Measurements from ENCODE around the gene EVA1B. TPM values are rescaled to one million over a fixed set of nuclear protein-coding genes. Genes with fewer than 3 reads are reported as not detected.

EVA1B gene
- total RNA-seq, 6 experiments from 2014 or later: 3.2 to 20.6 (median 5.1) TPM

DNA sequence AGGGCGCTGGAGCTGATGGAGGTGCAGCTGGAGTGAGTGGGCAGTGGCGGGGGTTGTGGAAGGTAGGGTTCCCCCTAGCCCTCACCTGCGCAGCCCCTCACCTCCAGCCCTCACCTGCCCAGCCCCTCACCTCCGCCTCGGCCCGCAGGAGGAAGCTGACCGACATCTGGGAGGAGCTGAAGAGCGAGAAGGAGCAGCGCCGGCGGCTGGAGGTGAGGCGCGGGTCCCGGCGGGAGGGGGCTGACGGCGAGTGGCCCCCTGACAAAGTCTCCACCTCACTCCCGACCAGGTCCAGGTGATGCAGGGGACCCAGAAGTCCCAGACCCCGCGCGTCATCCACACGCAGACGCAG is 2.7 kb downstream of the EVA1B start:
- intact Hi-C loops (cut with DNase I): no loop called here
- Histone ChIP-seq H3K27me3 (no peaks in the 10 kb centered on the region), H3K4me1 (peaks cover 0 to 10% (median 4%) of the 10 kb centered on the region in 4 donors), H3K9me3 (no peaks in the 10 kb centered on the region), H3K27ac (no peak overlapping the region), H3K4me3 (peak overlapping the region in 2 of 3 donors; percentile 2 to 64), H3K36me3 (no peaks in the 10 kb centered on the region)
- DNase-seq: no peak
- TF ChIP-seq POLR2A (IDR thresholded peaks at IDR 0.05): no peak
- TF ChIP-seq, protein P1, sequence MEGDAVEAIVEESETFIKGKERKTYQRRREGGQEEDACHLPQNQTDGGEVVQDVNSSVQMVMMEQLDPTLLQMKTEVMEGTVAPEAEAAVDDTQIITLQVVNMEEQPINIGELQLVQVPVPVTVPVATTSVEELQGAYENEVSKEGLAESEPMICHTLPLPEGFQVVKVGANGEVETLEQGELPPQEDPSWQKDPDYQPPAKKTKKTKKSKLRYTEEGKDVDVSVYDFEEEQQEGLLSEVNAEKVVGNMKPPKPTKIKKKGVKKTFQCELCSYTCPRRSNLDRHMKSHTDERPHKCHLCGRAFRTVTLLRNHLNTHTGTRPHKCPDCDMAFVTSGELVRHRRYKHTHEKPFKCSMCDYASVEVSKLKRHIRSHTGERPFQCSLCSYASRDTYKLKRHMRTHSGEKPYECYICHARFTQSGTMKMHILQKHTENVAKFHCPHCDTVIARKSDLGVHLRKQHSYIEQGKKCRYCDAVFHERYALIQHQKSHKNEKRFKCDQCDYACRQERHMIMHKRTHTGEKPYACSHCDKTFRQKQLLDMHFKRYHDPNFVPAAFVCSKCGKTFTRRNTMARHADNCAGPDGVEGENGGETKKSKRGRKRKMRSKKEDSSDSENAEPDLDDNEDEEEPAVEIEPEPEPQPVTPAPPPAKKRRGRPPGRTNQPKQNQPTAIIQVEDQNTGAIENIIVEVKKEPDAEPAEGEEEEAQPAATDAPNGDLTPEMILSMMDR (IDR thresholded peaks at IDR 0.05): no peak
- no peak for ATAC-seq
- WGBS (ENCODE audit: insufficient coverage, low coverage, low lambda C conversion rate, missing lambda C conversion rate): 33% methylated on average over 1 of the region's 23 CpGs

DNA sequence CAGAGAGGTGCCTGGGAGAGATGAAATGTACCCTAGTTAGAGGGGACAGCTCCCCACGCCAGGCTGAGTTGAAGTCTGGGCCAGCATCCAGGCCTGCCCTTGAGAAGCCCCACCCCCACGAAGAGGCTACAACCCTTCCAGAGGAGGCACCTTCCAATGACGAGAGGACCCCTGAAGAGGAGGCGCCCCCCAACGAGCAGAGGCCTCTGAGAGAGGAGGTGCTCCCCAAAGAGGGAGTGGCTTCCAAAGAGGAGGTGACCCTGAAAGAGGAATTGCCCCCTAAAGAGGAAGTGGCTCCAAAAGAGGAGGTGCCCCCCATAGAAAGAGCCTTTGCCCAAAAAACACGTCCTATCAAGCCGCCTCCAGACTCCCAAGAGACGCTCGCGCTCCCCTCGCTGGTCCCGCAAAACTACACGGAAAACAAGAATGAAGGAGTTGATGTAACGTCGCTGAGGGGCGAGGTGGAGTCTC is 3.1 kb downstream of the EVA1B start:
- Histone ChIP-seq H3K27ac (no peak overlapping the region), H3K4me3 (peak overlapping the region in 1 of 3 donors; percentile 64), H3K9me3 (no peaks in the 10 kb centered on the region), H3K27me3 (no peaks in the 10 kb centered on the region), H3K4me1 (peaks cover 0 to 10% (median 4%) of the 10 kb centered on the region in 4 donors), H3K36me3 (no peaks in the 10 kb centered on the region)
- ATAC-seq (no peak), DNase-seq (no peak)
- intact Hi-C loops (cut with DNase I): no loop called here
- TF ChIP-seq POLR2A (IDR thresholded peaks at IDR 0.05): no peak
- WGBS (ENCODE audit: insufficient coverage, low coverage, low lambda C conversion rate, missing lambda C conversion rate): 67% methylated on average over 5 of the region's 16 CpGs

DNA sequence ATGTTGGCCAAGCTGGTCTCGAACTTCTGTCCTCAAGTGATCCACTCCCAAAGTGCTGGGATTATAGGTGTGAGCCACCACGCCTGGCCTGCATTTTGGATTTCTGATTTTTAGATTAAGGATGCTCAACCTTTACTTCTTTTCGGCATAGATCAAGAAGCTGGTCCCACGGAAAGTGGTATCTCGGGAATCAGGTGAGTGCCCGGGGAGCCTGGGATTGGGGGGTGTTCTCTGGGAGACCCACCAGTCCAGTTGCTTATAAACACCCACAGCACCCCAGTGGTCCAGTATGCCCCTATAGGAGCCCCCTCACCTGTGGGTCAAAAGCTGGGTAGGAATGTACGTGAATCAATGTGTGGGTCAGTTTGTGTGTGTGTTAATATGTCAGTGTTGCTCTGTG is 14.0 kb downstream of the EVA1B start:
- Histone ChIP-seq H3K27ac (no peak overlapping the region), H3K9me3 (no peaks in the 10 kb centered on the region), H3K36me3 (peaks cover 0 to 5% (median 0%) of the 10 kb centered on the region in 4 donors), H3K4me3 (no peak overlapping the region), H3K27me3 (no peaks in the 10 kb centered on the region), H3K4me1 (peaks cover 0 to 4% (median 0%) of the 10 kb centered on the region in 4 donors)
- intact Hi-C loops (cut with DNase I): no loop called here
- peak in 1 of 3 donors; percentile 37 for DNase-seq
- TF ChIP-seq POLR2A (IDR thresholded peaks at IDR 0.05): no peak
- TF ChIP-seq, protein P1 (IDR thresholded peaks at IDR 0.05): no peak
- 100% methylated on average over 3 of the region's 7 CpGs for WGBS (ENCODE audit: insufficient coverage, low coverage, low lambda C conversion rate, missing lambda C conversion rate)
- ATAC-seq: no peak

DNA sequence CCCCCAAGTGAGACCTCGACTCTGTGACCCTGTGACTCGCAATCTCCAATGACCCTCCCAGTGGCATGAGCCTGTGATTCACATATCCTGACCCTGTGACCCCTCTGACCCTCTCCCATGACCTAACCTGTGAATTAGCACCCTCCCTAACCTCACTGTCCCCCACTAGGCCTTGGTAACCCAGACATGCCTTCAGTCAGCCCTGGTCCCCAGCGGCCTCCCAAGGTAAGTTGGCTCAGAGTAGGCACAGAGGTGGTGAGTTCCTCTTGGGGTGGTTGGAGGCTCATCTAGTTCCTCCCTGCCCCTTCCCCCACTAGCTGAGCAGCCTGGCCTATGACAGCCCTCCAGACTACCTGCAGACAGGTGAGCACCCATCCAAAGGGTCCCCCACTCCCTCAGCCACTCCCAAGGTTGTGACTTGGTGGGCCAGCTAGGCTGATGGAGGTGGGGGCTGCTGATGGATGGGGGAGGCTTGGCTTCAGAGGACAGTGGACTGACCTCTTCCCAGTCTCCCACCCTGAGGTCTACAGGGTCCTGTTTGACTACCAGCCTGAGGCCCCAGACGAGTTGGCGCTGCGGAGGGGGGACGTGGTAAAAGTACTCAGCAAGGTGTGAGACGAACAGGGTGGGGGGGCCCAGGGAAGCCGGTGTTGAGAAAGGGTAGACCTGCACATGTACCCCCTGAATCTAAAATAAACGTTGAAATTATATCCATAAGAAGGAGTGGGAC is 15.7 kb downstream of the EVA1B start:
- peak in 1 of 3 donors; percentile 45 for DNase-seq
- intact Hi-C loops (cut with DNase I): no loop called here
- ATAC-seq: no peak

More for the DNA sequence above, 15.7 kb downstream of the EVA1B start:
- Histone ChIP-seq H3K9me3 (no peaks in the 10 kb centered on the region), H3K27me3 (no peaks in the 10 kb centered on the region), H3K36me3 (peaks cover 0 to 20% (median 1%) of the 10 kb centered on the region in 4 donors), H3K27ac (no peak overlapping the region), H3K4me3 (peak overlapping the region in 1 of 3 donors; percentile 68), H3K4me1 (peaks cover 0 to 4% (median 0%) of the 10 kb centered on the region in 4 donors)
- TF ChIP-seq POLR2A (IDR thresholded peaks at IDR 0.05): no peak
- TF ChIP-seq, protein P1 (IDR thresholded peaks at IDR 0.05): no peak
- WGBS (ENCODE audit: insufficient coverage, low coverage, low lambda C conversion rate, missing lambda C conversion rate): 83% methylated on average over 2 of the region's 10 CpGs
